GM21717 (cell line): ENCODE results near the gene CIB4.

Experiments
- ATAC-seq: cut with Tn5 transposase; IDR thresholded peaks from one replicate; pipeline ENCODE4 v1.9.1; 2021; ENCODE audit warnings: mild to moderate bottlenecking, moderate library complexity; ENCODE audit not compliant: unreplicated experiment

The CIB4 gene

DNA sequence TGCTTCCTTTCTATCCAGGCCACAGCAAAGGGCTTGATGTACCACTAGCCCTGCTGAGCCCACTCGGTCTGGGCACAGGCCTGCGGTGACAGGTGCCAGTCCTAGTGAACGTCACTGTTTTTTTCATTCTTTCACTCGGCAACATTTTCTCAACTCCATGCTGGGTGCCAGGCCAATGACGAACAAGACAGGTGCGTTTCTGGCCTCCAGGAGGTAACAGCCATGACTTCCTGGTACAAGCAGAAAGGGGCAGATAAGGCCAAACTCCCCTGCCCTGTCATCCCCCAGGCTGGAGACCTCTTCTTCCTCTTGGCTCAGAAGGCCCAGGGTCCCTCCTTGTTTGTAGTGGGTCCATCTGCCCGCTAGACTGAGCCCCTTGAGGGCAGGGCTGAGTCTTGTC, 107.5 kb downstream of the CIB4 start:
- ATAC-seq: no peak

DNA sequence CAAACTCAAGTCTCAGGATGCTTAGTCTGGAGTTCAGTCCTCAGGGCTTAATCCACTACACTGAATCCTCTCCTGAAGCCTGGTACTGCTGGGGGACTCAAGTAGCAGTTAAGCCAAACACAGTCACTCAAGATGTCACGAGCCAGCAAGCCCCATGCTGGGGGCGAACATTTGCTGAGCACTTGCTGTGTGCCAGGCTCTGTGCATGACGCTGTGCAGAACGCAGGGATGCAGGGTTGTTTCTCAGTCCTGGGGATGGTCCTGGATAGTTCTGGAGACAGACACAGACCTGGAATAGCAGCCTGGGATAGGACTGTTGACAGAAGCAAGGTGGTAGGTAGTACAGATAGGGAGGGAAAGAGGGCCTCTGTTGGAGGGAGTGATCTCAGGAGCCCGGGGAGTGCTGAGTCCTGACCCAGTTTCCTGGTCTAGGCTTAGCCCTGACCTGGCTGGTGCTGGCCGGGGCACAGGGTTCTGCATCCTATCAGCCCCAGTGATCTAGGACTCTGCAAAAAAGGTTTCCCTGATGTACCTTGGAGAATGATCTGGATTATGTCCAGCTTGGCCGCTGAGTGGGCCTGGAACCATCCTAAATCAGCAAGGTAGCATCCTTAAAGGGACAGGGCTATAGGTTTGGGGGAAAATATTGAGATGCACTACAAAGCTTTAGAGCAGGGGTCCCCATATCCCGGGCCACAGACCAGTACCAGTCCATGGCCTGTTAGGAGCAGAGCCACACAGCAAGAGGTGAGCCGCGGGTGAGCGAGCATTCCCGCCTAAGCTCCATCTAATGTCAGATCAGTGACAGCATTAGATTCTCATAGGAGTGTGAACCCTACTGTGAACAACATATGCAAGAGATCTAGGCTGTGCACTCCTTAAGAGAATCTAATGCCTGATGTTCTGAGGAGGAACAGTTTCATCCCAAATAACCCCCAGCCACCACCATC, 108.6 kb downstream of the CIB4 start:
- ATAC-seq: no peak
